SK-N-MC (cell line): ENCODE measurements around the gene ACCSL.

Experiments
- EZH2 ChIP-seq: fragments of 200-600 bp; sonication (generic); IDR thresholded peaks from one replicate; pipeline ENCODE4 v1.6.1; 2017; ENCODE audit warnings: antibody characterized with exemption
- POLR2AphosphoS5 ChIP-seq: IDR thresholded peaks from 2 replicates; pipeline ENCODE4 v1.6.1; 2012; ENCODE audit warnings: mild to moderate bottlenecking, low read depth, low read length, borderline replicate concordance

GRCh38 chr11:44000731-44001130 lies 47.0 kb upstream of the ACCSL start:
- no peak for TF ChIP-seq POLR2AphosphoS5
- no peak for TF ChIP-seq EZH2
